ENCODE data around the gene AFDN. TPM values are rescaled to one million over a fixed set of nuclear protein-coding genes. Genes with fewer than 3 reads are reported as not detected.

The AFDN gene
- total and polyA plus RNA-seq, 10 of the 15 experiments (the other 5 are each of a cell fraction or from before 2014, with no cell fraction given) = 5.7 to 68.2 (median 45.1) TPM

DNA sequence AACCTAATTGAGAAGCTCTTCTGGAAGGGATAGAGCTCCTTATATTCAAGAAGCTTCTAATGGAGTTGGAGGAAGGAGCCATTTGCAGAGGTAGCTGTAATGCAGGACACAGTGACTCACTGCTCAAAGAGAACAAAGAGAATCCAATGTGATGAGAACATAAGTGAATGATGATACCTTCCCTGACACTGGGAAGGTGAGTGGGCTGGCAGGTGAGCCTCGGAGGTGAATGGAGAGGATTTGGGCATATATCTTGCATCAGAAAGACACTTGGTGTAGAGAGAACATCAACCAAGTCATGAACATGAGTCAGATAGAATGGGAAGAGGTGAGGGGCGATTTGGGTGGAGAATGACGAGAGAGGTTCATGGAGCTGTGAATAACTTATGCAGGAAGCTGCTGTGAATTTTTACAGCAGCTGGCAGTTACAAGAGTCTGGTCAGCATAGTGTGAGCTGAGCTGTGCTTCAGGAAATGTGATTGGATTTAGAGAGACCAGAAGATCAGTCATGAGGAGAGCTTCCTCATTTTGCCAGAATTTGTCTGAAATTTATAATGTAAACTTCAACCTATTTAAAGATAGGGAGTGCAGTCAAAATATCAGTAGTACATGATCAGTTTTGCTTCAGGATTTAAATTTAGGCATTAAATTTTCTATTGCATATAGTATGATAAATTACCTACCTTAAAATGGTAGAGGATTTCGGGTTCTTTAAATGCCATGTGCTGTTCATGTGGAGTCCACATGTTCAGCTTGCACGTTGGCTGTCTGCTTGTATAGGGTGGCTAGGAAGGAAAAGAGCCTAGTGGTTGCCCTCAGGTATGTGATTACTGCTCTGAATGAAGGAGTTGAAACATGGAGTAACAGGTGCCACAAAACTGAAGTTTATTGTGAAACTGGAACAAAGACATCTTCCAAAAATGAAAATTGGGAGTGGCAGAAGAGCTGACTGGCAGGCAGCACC lies 111.5 kb downstream of the AFDN start:
- intact Hi-C loops (cut with micrococcal nuclease; ENCODE audit: unreplicated experiment) (no loop called here), in situ Hi-C loops (cut with MboI) (no loop called here)
- no peaks in the 10 kb centered on the region; a peak in 1 of 4 replicates for H3K36me3 ChIP-seq (ENCODE audit: control insufficient read depth in 2 of 2, insufficient read depth in 2 of 2, low read length in 1 of 2)
- H3K27ac ChIP-seq (ENCODE audit: control insufficient read depth, insufficient read depth) = no peak overlapping the region
- no TSS peak for BruUV-seq (replicated peaks)
- TF ChIP-seq MTA2 (IDR thresholded peaks at IDR 0.05; ENCODE audit: low read depth) (no peak), POLR2A (IDR thresholded peaks at IDR 0.05; ENCODE audit: low read depth, low read length) (no peak), CREB1 (IDR thresholded peaks at IDR 0.05; ENCODE audit: low read depth) (no peak), HDGF (IDR thresholded peaks at IDR 0.05) (no peak), ESRRA (IDR thresholded peaks at IDR 0.05; ENCODE audit: low read length) (no peak), SRF (IDR thresholded peaks at IDR 0.05; ENCODE audit: low read depth in 2 of 2, low read length in 2 of 2) (no peak), STAT3 (IDR thresholded peaks at IDR 0.05; ENCODE audit: low read depth, low read length) (no peak), NR2C2 (IDR thresholded peaks at IDR 0.05; ENCODE audit: borderline replicate concordance, control insufficient read depth, insufficient read length, low read depth) (no peak)
- no peaks in the 10 kb centered on the region for H3K79me2 ChIP-seq (ENCODE audit: control insufficient read depth, insufficient read depth, low read length)
- ChIA-PET POLR2A (no interaction called here), SMC1A (ENCODE audit: uncharacterized antibody, unreplicated experiment) (no interaction called here), CTCF (interaction anchor here (0.8 to 1.1 kb wide), 2 partner anchors 12 to 108 kb away, joined by 3 to 4 read pairs; no protein-coding TSS in a partner anchor), RAD21 (ENCODE audit: unreplicated experiment) (no interaction called here)
- H3K4me1 ChIP-seq (ENCODE audit: control insufficient read depth, insufficient read depth, low read length) = no peaks in the 10 kb centered on the region
- no peak overlapping the region for H2AFZ ChIP-seq (ENCODE audit: control insufficient read depth, low read depth, low read length)
- H3K9me3 ChIP-seq (replicated peaks; ENCODE audit: control insufficient read depth, insufficient read depth, low read length) = no peaks in the 10 kb centered on the region
- H4K20me1 ChIP-seq (ENCODE audit: control insufficient read depth, insufficient read depth) = no peaks in the 10 kb centered on the region
- no peak overlapping the region for H3K9ac ChIP-seq (ENCODE audit: control insufficient read depth, insufficient read depth, low read length)
- no peak overlapping the region for H3K4me2 ChIP-seq (ENCODE audit: control insufficient read depth, insufficient read depth)
- ATAC-seq (no peak), DNase-seq (ENCODE audit: low read depth, low spot score) (no peak), FAIRE-seq (no peak)
- no peak overlapping the region for H3K4me3 ChIP-seq
- no peaks in the 10 kb centered on the region for H3K27me3 ChIP-seq (replicated peaks in 1 of 2; ENCODE audit: control insufficient read depth in 2 of 2, insufficient read depth in 2 of 2, low read length in 1 of 2)
- 78% methylated on average over 5 of the region's 5 CpGs for WGBS (ENCODE audit: insufficient coverage, insufficient replicate concordance, low lambda C conversion rate, missing lambda C conversion rate)

All from GM12878 (cell line).